NCI-H2171 treated with DMSO at 0.1 percent for 48 hours (cell line): Measurements from ENCODE around the gene PRRT3.
"Not testable (repeated sequence)": the region's sequence is repeated elsewhere in the genome, so short reads cannot be mapped to it uniquely, and the experiment has no call there.

ENCODE experiments used
- DNase-seq: peaks from one replicate; lab custom pipeline; 2025; lab: John Stamatoyannopoulos, UW

PRRT3 gene

GRCh38 chr3:9918261-9919038 lies 33.8 kb downstream of the PRRT3 start:
- no peak for DNase-seq

- DNase-seq = no peak
These were observed 34.4 kb downstream of the PRRT3 start for GRCh38 chr3:9917820-9918219.

- peak; percentile 77 for DNase-seq
These were observed 35.2 kb downstream of the PRRT3 start, which contains the start of gene IL17RC for GRCh38 chr3:9916734-9917680. Gene IL17RC (plus strand): TSS chr3:9917098. CDS start chr3:9917316, 218 bp downstream.

DNA sequence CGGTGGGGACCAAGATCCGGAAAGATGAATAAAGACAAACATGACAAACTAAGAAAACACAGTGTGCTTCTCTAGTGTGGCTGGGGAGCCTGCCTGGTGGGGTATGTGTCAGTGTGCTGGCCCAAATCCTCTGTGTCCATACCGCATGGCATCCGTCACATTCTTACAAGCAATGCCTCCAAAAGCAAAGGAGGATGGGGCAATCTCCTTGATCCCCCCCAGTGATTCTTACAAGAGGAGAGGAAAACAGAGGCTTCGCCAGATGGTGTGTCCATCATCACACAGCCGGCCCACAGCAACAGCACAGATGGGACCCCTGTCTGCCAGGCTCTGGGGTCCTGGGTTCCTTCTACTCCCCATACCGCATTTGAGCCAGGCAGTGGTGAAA lies 35.9 kb downstream of the PRRT3 start:
- peak; percentile 38 for DNase-seq

DNA sequence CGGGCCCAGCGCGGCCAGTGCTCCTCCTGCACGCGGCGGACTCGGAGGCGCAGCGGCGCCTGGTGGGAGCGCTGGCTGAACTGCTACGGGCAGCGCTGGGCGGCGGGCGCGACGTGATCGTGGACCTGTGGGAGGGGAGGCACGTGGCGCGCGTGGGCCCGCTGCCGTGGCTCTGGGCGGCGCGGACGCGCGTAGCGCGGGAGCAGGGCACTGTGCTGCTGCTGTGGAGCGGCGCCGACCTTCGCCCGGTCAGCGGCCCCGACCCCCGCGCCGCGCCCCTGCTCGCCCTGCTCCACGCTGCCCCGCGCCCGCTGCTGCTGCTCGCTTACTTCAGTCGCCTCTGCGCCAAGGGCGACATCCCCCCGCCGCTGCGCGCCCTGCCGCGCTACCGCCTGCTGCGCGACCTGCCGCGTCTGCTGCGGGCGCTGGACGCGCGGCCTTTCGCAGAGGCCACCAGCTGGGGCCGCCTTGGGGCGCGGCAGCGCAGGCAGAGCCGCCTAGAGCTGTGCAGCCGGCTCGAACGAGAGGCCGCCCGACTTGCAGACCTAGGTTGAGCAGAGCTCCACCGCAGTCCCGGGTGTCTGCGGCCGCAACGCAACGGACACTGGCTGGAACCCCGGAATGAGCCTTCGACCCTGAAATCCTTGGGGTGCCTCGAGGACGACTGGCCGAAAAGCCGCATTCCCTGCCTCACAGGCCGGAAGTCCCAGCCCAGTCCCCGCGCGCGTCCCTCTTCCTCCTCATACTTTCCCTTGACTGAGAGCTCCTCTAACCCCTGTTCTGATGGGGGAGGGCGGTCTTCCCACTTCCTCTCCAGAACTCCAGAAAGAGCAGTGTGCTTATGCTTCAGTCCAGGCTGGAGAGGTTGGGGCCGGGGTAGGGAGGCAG lies 36.7 kb downstream of the PRRT3 start:
- DNase-seq = peak; percentile 32

DNA sequence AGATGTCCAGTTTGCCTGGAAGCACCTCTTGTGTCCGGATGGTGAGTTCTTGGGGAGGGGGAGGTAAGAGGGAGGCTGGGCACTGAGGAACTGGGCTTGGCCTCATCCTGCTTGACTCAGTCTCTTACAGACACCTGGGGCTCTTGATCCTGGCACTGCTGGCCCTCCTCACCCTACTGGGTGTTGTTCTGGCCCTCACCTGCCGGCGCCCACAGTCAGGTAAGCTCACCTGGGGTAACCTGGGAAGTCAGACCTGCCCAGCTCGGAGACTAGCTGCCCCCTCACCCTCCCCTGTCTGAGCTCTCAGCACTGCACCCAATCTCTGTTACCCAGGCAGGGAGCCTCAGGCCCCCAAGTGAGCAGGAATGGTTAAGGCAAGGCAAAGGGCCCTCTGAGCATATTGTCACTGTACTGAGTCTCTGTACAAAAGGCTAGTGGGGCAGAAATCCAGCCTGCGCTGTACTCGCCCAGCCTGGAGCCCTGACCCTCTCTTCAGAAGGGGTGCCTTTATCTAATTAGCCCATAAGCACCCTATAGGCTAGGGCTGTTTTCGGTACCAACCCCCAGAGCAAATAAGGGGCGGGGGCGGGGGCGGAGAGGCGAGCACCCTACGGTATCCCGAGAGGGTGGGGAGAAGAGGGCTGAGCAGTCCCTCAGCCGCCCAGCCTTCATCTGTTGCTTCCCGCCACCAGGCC lies 37.5 kb downstream of the PRRT3 start:
- peak; percentile 30 for DNase-seq

DNA sequence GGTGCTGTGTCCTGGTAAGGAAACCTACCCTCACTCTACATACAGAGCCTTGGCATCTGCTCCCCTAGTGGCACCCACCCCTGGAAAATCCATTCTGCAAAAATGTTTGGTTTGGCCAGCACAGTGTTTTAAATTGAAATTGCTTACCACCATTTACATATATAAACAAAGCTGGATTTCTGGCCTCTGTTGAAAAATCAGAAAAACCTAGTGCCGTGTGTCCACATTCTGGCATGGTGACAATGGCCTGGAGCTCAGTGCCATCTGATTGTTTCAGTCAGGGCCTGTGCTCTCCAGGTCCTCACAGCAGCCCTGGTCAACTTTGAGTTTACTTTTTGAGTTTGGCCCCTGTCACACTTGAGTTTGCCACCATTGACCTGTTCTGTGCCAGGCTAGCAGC lies 38.2 kb downstream of the PRRT3 start:
- no peak for DNase-seq

DNA sequence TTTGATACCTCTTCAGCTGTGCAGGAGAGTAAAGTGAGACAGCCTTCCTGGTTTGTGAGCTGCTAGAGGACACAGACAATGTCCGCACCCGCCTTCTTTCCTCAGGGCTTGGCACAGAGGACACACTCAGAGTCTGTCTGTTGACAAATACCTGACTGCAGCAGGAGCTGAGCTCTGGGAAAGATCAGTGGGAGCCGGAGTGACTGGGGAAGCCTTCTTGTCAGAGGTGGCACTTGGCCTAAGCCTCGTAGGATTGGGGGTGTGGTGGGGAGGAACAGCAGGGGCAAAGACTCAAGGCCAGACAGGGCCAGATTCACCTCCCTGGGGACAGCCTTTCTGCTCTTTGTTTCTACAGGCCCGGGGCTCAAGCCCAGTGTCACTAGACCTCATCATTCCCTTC lies 38.6 kb downstream of the PRRT3 start:
- no peak for DNase-seq

DNA sequence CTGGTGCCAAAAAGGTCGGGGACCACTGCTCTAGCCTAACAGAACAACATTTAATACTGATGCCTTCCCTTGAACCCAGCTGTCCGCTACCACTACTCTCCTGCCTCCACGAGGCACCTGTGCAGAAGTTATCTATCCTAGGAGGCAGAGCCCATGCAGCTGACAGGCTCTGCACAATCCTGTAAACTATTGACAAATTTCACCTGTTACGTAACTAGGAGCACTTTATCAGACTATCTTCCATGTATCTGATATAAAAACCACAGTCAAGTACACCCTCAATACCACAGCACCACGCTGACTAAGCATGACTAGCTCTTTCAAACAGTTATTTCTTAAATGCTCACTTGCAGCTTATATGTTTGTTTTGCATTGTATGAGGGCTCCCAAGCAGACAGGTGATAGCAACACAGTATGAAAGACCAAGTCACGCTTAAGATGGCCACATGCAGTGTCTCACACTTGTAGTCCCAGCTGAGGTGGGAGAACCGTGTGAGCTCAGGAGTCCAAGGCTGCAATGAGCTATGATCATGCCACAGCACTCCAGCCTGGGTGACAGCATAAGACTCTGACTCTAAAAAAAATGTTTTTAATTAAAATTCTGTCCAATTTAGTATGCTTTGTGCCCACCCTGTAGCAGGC lies 39.8 kb downstream of the PRRT3 start:
- DNase-seq = no peak

- DNase-seq = no peak
These were observed 40.3 kb downstream of the PRRT3 start for GRCh38 chr3:9911863-9912262.

DNA sequence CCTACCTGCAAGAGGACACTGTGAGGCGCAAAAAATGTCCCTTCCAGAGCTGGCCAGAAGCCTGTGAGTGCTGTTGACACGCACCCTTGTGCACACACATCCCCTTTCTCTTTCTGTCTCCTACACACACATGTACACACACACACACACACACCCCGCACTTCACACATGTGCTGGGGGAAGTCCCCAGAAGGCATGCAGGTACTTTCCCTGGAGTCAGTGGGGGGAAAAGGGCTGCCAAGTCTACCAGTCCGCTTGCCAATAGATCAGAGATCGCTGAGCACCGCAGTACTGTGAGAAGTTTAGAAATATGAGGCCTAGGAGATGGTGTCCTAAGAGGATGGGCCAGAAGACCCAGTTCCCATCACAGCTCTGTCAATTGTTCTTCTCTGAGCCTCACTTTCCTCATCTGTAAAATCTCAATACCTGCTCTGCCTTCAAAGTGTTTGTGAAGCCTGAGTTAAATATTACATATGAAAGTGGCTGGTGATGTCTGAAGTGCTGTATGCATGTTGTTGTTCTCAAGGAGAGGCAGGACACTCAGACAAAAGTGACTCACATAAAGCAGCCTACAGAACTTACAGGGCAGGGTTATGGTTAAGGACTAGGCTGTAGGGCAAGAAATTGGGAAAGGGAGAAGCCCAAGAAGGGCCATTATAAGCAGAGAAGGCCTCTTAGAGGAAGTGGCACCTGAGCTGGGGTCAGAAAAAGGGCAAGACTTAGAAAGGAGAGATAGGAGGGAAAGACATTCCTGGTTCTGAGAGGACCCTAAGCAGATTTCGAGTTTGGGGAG lies 42.8 kb downstream of the PRRT3 start:
- DNase-seq = no peak

- DNase-seq = no peak
These were observed 43.9 kb downstream of the PRRT3 start for GRCh38 chr3:9908286-9908685.

DNA sequence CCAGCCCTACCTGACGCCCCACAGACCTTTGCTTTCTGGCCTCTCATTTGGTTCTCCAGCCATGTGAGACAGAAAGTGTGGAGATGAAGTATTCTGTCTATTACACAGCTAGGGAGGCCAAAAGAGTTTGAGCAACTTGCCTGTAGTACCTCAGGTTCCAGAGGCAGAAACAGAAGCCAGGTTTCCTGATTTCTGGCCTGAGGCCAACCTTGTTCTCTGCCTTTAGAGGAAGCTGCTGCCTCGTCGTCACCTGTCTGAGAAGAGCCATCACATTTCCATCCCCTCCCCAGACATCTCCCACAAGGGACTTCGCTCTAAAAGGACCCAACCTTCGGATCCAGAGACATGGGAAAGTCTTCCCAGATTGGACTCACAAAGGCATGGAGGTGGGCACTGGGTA lies 45.7 kb downstream of the PRRT3 start:
- DNase-seq = no peak

GRCh38 chr3:9903904-9904303 lies 48.3 kb downstream of the PRRT3 start:
- DNase-seq = peak; percentile 28

DNA sequence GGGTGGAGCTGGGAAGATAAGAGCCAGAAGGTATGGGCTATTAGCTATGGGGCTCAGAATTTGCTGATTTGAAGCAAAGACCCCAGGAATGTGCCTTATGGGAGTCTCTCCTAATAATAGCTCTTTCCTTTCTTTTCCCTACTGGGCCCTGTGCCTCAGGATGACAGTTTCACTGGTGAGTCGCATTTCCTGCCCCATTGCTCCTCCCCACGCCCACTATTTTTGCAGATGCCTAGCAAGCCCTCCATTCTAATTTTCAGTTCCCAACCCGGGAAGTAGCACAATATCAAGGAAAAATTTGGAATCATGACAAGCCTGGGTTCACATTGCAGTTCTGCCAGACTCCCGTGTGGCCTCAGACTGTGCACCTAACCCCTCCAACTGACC lies 49.0 kb downstream of the PRRT3 start:
- no peak for DNase-seq

DNA sequence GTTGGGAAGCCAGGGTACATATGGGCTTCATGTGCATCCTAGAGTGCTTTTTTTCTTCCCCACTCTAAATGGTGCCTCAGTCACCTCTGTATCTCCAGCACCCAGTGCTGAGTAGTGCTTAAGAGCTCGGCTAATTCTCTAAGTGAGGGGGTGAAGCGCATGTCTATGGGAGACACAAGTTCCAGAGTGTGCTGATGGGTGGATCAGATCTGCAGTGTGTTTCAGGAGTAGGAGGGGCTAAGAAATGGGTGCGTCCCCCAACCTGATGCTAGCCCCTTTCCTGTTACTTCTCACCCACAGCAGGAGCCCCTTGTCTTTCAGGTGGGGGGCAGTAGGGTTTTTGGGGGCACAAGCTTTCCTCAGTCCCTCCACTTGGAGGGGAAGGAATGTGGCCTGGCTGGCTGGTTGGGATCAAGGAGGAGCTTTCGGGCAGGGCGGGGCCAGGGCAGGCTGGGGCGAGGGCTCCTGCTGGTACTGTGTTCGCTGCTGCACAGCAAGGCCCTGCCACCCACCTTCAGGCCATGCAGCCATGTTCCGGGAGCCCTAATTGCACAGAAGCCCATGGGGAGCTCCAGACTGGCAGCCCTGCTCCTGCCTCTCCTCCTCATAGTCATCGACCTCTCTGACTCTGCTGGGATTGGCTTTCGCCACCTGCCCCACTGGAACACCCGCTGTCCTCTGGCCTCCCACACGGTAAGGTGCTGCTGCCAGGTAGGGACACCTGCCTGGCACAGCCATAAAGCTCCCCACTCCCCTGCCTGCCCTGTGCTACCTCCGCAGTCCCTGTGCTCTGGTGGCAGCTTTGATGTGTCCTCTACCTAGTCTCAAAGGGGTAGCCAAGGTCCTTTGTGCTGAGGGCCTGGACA lies 49.6 kb downstream of the PRRT3 start, which contains the start of gene IL17RE:
IL17RE (plus strand) TSS at position 477 of the 866 bp plus-strand sequence; CDS start at position 562, 85 bp downstream.
- DNase-seq = no peak

GRCh38 chr3:9901967-9902366 lies 50.2 kb downstream of the PRRT3 start:
- no peak for DNase-seq

DNA sequence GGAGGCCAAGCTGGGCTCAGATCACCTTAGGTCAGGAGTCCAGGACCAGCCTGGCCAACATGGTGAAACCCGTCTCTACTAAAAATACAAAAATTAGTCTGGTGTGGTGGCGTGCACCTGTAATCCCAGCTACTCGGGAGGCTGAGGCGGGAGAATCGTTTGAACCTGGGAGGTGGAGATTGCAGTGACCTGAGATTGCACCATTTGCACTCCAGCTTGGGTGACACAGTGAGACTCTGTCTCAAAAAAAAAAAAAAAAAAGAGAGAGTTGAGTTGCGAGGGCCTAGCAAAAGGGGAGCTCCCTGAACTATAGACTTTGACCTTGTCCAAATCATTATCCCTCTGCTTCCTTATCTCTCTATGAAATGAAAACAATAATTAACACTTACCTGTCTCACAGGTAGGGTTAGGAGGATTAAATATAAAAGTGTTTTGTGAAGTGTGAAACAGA lies 51.2 kb downstream of the PRRT3 start:
- DNase-seq = not testable (repeated sequence)

DNA sequence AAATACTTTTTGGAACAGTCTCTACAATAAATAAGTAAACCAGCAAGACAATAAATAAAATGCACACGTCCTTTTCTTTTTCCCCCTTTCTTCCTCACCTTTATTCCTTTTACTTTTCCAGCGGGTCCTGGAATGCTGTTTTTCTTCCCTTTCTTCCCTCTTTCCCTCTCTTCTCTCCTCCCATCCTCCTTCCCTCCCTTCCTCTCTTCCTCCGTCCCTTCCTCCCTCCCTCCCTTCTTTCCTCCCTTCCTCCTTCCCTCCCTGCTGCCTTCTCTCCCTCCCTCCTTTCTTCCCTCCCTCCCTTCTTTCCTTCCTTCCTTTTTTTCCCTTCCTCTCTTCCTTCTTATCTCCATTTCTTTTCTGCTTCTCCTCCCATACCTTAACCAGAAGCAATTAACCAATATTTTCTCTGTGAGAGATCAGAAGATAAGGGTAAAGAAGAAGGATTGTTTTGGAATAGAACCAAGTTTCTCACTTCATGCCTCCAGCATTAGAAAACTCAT lies 52.9 kb downstream of the PRRT3 start:
- no peak for DNase-seq
